Astrocyte (in vitro differentiated cells and primary cell): Measurements from ENCODE around the gene PLGRKT. TPM values are rescaled to one million over a fixed set of nuclear protein-coding genes. Genes with fewer than 3 reads are reported as not detected.

Source experiments
- DNase-seq: peaks from one replicate; pipeline ENCODE4 v3.0.0-alpha.2; 2010; ENCODE audit warnings: low read depth
- FAIRE-seq: peaks from 2 replicates; lab custom pipeline; 2011; peaks lifted over from hg19 to GRCh38; lab: Jason Lieb, UNC
- H2AFZ ChIP-seq: 2 replicates; pipeline ENCODE4 v1.6.0; 2012; ENCODE audit warnings: low read depth, low read length, inconsistent platforms
- H3K27ac ChIP-seq: 2 replicates; pipeline ENCODE4 v1.5.1; 2011; ENCODE audit warnings: low read depth, low read length, inconsistent platforms
- H3K27me3 ChIP-seq: 2 replicates; pipeline ENCODE4 v1.6.0; 2011; ENCODE audit warnings: low read length, inconsistent platforms; ENCODE audit not compliant: insufficient read depth
- H3K36me3 ChIP-seq: 2 replicates; pipeline ENCODE4 v1.5.1; 2011; ENCODE audit warnings: low read length, inconsistent platforms; ENCODE audit not compliant: insufficient read depth
- H3K4me1 ChIP-seq: 2 replicates; pipeline ENCODE4 v1.5.1; 2011; ENCODE audit warnings: low read length, inconsistent platforms; ENCODE audit not compliant: insufficient read depth
- H3K4me2 ChIP-seq: 2 replicates; pipeline ENCODE4 v1.6.0; 2012; ENCODE audit warnings: low read length, inconsistent platforms
- H3K4me3 ChIP-seq: 2 replicates; pipeline ENCODE4 v1.5.1; 2011; ENCODE audit warnings: low read depth, mild to moderate bottlenecking, low read length, inconsistent platforms; ENCODE audit not compliant: insufficient read depth
- H3K79me2 ChIP-seq: 2 replicates; pipeline ENCODE4 v1.6.0; 2012; ENCODE audit warnings: mild to moderate bottlenecking, low read length, inconsistent platforms; ENCODE audit not compliant: insufficient read depth
- H3K9ac ChIP-seq: 2 replicates; pipeline ENCODE4 v1.6.0; 2012; ENCODE audit warnings: mild to moderate bottlenecking, low read length, inconsistent platforms
- H3K9me3 ChIP-seq: 2 replicates; pipeline ENCODE4 v1.5.1; 2012; ENCODE audit warnings: low read depth, mild to moderate bottlenecking, low read length, inconsistent platforms; ENCODE audit not compliant: insufficient read depth
- H4K20me1 ChIP-seq: 2 replicates; pipeline ENCODE4 v1.6.0; 2012; ENCODE audit warnings: low read length, inconsistent platforms; ENCODE audit not compliant: insufficient read depth
- H3K27ac Mint-ChIP-seq: one replicate; pipeline ENCODE4 v1.8.0; 2021; ENCODE audit warnings: mild to moderate bottlenecking, mixed read lengths; ENCODE audit not compliant: unreplicated experiment
- H3K27me3 Mint-ChIP-seq: one replicate; pipeline ENCODE4 v1.8.0; 2021; ENCODE audit warnings: low read depth, mixed read lengths; ENCODE audit not compliant: unreplicated experiment
- H3K36me3 Mint-ChIP-seq: one replicate; pipeline ENCODE4 v1.8.0; 2021; ENCODE audit warnings: low read depth, mixed read lengths; ENCODE audit not compliant: unreplicated experiment
- H3K4me1 Mint-ChIP-seq: one replicate; pipeline ENCODE4 v1.8.0; 2021; ENCODE audit warnings: low read depth, mixed read lengths; ENCODE audit not compliant: unreplicated experiment
- H3K4me3 Mint-ChIP-seq: one replicate; pipeline ENCODE4 v1.8.0; 2021; ENCODE audit warnings: mild to moderate bottlenecking, moderate library complexity, mixed read lengths; ENCODE audit not compliant: unreplicated experiment
- H3K9me3 Mint-ChIP-seq: one replicate; pipeline ENCODE4 v1.8.0; 2021; ENCODE audit warnings: mild to moderate bottlenecking, mixed read lengths; ENCODE audit not compliant: unreplicated experiment
- CTCF ChIP-seq: IDR thresholded peaks from 2 replicates; pipeline ENCODE4 v1.5.1; 2011; ENCODE audit warnings: low read depth, mild to moderate bottlenecking, inconsistent platforms, low read length, moderate library complexity; ENCODE audit not compliant: insufficient read depth
- EZH2 ChIP-seq: IDR thresholded peaks from 2 replicates; pipeline ENCODE4 v1.6.1; 2012; ENCODE audit warnings: mild to moderate bottlenecking, low read length, inconsistent platforms; ENCODE audit not compliant: insufficient read depth
- total RNA-seq: library from RNA; stranded (reverse); gene quantifications from 2 replicates; pipeline ENCODE4 v1.2.1, GENCODE V29; 2021

Gene PLGRKT
- total RNA-seq, 1 donor from 2014 or later = 10.6 TPM

GRCh38 chr9:5453673-5454072, 15.9 kb upstream of the PLGRKT start:
- Histone ChIP-seq H2AFZ (no peak overlapping the region), H3K27me3 (no peaks in the 10 kb centered on the region), H3K4me2 (peak overlapping the region; percentile 88), H3K9ac (no peak overlapping the region), H3K36me3 (peaks cover 15% of the 10 kb centered on the region), H3K4me3 (no peak overlapping the region), H4K20me1 (no peaks in the 10 kb centered on the region), H3K27ac (peak overlapping the region; percentile 67), H3K79me2 (peaks cover 77% of the 10 kb centered on the region), H3K9me3 (no peaks in the 10 kb centered on the region), H3K4me1 (peaks cover 34% of the 10 kb centered on the region)
- FAIRE-seq (no peak), DNase-seq (no peak)
- peaks cover 13% of the 10 kb centered on the region for H3K36me3 Mint-ChIP-seq
- peak overlapping the region; percentile 62 for H3K4me3 Mint-ChIP-seq
- no peaks in the 10 kb centered on the region for H3K27me3 Mint-ChIP-seq
- no peak for TF ChIP-seq CTCF
- H3K9me3 Mint-ChIP-seq = no peaks in the 10 kb centered on the region
- H3K4me1 Mint-ChIP-seq = peaks cover 21% of the 10 kb centered on the region
- H3K27ac Mint-ChIP-seq = no peak overlapping the region

- no peaks in the 10 kb centered on the region for H3K27me3 Mint-ChIP-seq
- H3K79me2 ChIP-seq = peaks cover 77% of the 10 kb centered on the region
- no peaks in the 10 kb centered on the region for H3K27me3 ChIP-seq
- peak overlapping the region; percentile 88 for H3K4me2 ChIP-seq
- H3K9me3 Mint-ChIP-seq = no peaks in the 10 kb centered on the region
- no peak overlapping the region for H3K27ac Mint-ChIP-seq
- H3K36me3 Mint-ChIP-seq = peaks cover 10% of the 10 kb centered on the region
- FAIRE-seq (no peak), DNase-seq (peak; percentile 22)
- H2AFZ ChIP-seq = no peak overlapping the region
- H3K36me3 ChIP-seq = peaks cover 12% of the 10 kb centered on the region
- H3K4me3 Mint-ChIP-seq = peak overlapping the region; percentile 62
- peaks cover 22% of the 10 kb centered on the region for H3K4me1 Mint-ChIP-seq
- H4K20me1 ChIP-seq = no peaks in the 10 kb centered on the region
- no peak overlapping the region for H3K4me3 ChIP-seq
- H3K9me3 ChIP-seq = no peaks in the 10 kb centered on the region
- H3K27ac ChIP-seq = peak overlapping the region; percentile 67
- peaks cover 35% of the 10 kb centered on the region for H3K4me1 ChIP-seq
- TF ChIP-seq EZH2 = no peak
- no peak for TF ChIP-seq CTCF
- H3K9ac ChIP-seq = no peak overlapping the region
Observed at GRCh38 chr9:5453004-5453403, 15.3 kb upstream of the PLGRKT start.

GRCh38 chr9:5452286-5452609, 14.5 kb upstream of the PLGRKT start:
- H3K9ac ChIP-seq = no peak overlapping the region
- H3K4me3 ChIP-seq = peak overlapping the region; percentile 30
- peaks cover 76% of the 10 kb centered on the region for H3K79me2 ChIP-seq
- no peak overlapping the region for H3K27ac Mint-ChIP-seq
- H3K27me3 Mint-ChIP-seq = no peaks in the 10 kb centered on the region
- H3K27ac ChIP-seq = no peak overlapping the region
- no peak overlapping the region for H2AFZ ChIP-seq
- peaks cover 4% of the 10 kb centered on the region for H3K36me3 Mint-ChIP-seq
- peaks cover 41% of the 10 kb centered on the region for H3K4me1 ChIP-seq
- no peaks in the 10 kb centered on the region for H3K27me3 ChIP-seq
- FAIRE-seq (no peak), DNase-seq (no peak)
- peak overlapping the region; percentile 89 for H3K4me3 Mint-ChIP-seq
- H3K9me3 Mint-ChIP-seq = no peaks in the 10 kb centered on the region
- peaks cover 10% of the 10 kb centered on the region for H3K36me3 ChIP-seq
- no peaks in the 10 kb centered on the region for H4K20me1 ChIP-seq
- H3K4me2 ChIP-seq = peak overlapping the region; percentile 88
- TF ChIP-seq CTCF = no peak
- no peak for TF ChIP-seq EZH2
- H3K4me1 Mint-ChIP-seq = peaks cover 28% of the 10 kb centered on the region
- no peaks in the 10 kb centered on the region for H3K9me3 ChIP-seq
